ENCODE results near the gene ACVR1B.
A peak's percentile ranks its signal among the peaks of the same experiment; 100 is the strongest.

ACVR1B gene

GRCh38 chr12:51910168-51910567 is 41.3 kb upstream of the ACVR1B start:
- FAIRE-seq (no peak), DNase-seq (ENCODE audit: insufficient read length, low spot score) (no peak)
- no peak for TF ChIP-seq POLR2A (IDR thresholded peaks at IDR 0.05; ENCODE audit: low read depth, low read length)
- no peak for TF ChIP-seq POLR2AphosphoS5 (IDR thresholded peaks at IDR 0.05; ENCODE audit: low read depth, low read length)
- no peak for TF ChIP-seq POU2F2 (IDR thresholded peaks at IDR 0.05; ENCODE audit: low read depth, low read length)
- no peak for TF ChIP-seq SPI1 (IDR thresholded peaks at IDR 0.05; ENCODE audit: low read depth, low read length)
- no peak for TF ChIP-seq PAX5 (IDR thresholded peaks at IDR 0.05; ENCODE audit: insufficient read depth, low read length, severe bottlenecking)
- TF ChIP-seq TAF1 (IDR thresholded peaks at IDR 0.05; ENCODE audit: low read depth, low read length): no peak

- no peak for DNase-seq (ENCODE audit: insufficient read length, low spot score)
- no peak for TF ChIP-seq SPI1 (IDR thresholded peaks at IDR 0.05; ENCODE audit: low read depth, low read length)
- TF ChIP-seq TAF1 (IDR thresholded peaks at IDR 0.05; ENCODE audit: low read depth, low read length): no peak
- no peak for TF ChIP-seq POLR2A (IDR thresholded peaks at IDR 0.05; ENCODE audit: low read depth, low read length)
- no peak for TF ChIP-seq PAX5 (IDR thresholded peaks at IDR 0.05; ENCODE audit: insufficient read depth, low read length, severe bottlenecking)
- TF ChIP-seq POLR2AphosphoS5 (IDR thresholded peaks at IDR 0.05; ENCODE audit: low read depth, low read length): no peak
- TF ChIP-seq POU2F2 (IDR thresholded peaks at IDR 0.05; ENCODE audit: low read depth, low read length): no peak
- no peak for FAIRE-seq
These were observed 40.8 kb upstream of the ACVR1B start for GRCh38 chr12:51910691-51911090.

- DNase-seq (ENCODE audit: insufficient read length, low spot score) (no peak), FAIRE-seq (no peak)
- TF ChIP-seq POLR2AphosphoS5 (IDR thresholded peaks at IDR 0.05; ENCODE audit: low read depth, low read length): no peak
- TF ChIP-seq SPI1 (IDR thresholded peaks at IDR 0.05; ENCODE audit: low read depth, low read length): peak; percentile 70
These were observed 40.2 kb upstream of the ACVR1B start for GRCh38 chr12:51911307-51911706.

GRCh38 chr12:51911788-51912711 is 39.4 kb upstream of the ACVR1B start:
- TF ChIP-seq POLR2A (IDR thresholded peaks at IDR 0.05; ENCODE audit: low read depth, low read length) (no peak), POLR2AphosphoS5 (IDR thresholded peaks at IDR 0.05; ENCODE audit: low read depth, low read length) (no peak), TAF1 (IDR thresholded peaks at IDR 0.05; ENCODE audit: low read depth, low read length) (no peak), POU2F2 (IDR thresholded peaks at IDR 0.05; ENCODE audit: low read depth, low read length) (no peak), SPI1 (IDR thresholded peaks at IDR 0.05; ENCODE audit: low read depth, low read length) (no peak), PAX5 (IDR thresholded peaks at IDR 0.05; ENCODE audit: insufficient read depth, low read length, severe bottlenecking) (no peak)
- DNase-seq (ENCODE audit: insufficient read length, low spot score) (no peak), FAIRE-seq (no peak)

- no peak for TF ChIP-seq SPI1 (IDR thresholded peaks at IDR 0.05; ENCODE audit: low read depth, low read length)
- no peak for TF ChIP-seq PAX5 (IDR thresholded peaks at IDR 0.05; ENCODE audit: insufficient read depth, low read length, severe bottlenecking)
- no peak for TF ChIP-seq TAF1 (IDR thresholded peaks at IDR 0.05; ENCODE audit: low read depth, low read length)
- no peak for TF ChIP-seq POU2F2 (IDR thresholded peaks at IDR 0.05; ENCODE audit: low read depth, low read length)
- no peak for TF ChIP-seq POLR2A (IDR thresholded peaks at IDR 0.05; ENCODE audit: low read depth, low read length)
- TF ChIP-seq POLR2AphosphoS5 (IDR thresholded peaks at IDR 0.05; ENCODE audit: low read depth, low read length): no peak
- FAIRE-seq: no peak
- DNase-seq (ENCODE audit: insufficient read length, low spot score): no peak
These were observed 38.1 kb upstream of the ACVR1B start for GRCh38 chr12:51913071-51914033.

GRCh38 chr12:51914034-51914923 is 37.2 kb upstream of the ACVR1B start:
- FAIRE-seq: no peak
- no peak for DNase-seq (ENCODE audit: insufficient read length, low spot score)

GRCh38 chr12:51915003-51915625 is 36.4 kb upstream of the ACVR1B start:
- DNase-seq (ENCODE audit: insufficient read length, low spot score) (no peak), FAIRE-seq (no peak)
- no peak for TF ChIP-seq POLR2A (IDR thresholded peaks at IDR 0.05; ENCODE audit: low read depth, low read length)
- TF ChIP-seq POU2F2 (IDR thresholded peaks at IDR 0.05; ENCODE audit: low read depth, low read length): no peak
- TF ChIP-seq TAF1 (IDR thresholded peaks at IDR 0.05; ENCODE audit: low read depth, low read length): no peak
- TF ChIP-seq POLR2AphosphoS5 (IDR thresholded peaks at IDR 0.05; ENCODE audit: low read depth, low read length): no peak
- no peak for TF ChIP-seq PAX5 (IDR thresholded peaks at IDR 0.05; ENCODE audit: insufficient read depth, low read length, severe bottlenecking)
- no peak for TF ChIP-seq SPI1 (IDR thresholded peaks at IDR 0.05; ENCODE audit: low read depth, low read length)

More at GRCh38 chr12:51914034-51914923, 37.2 kb upstream of the ACVR1B start:
- TF ChIP-seq PAX5 (IDR thresholded peaks at IDR 0.05; ENCODE audit: insufficient read depth, low read length, severe bottlenecking): no peak
- TF ChIP-seq SPI1 (IDR thresholded peaks at IDR 0.05; ENCODE audit: low read depth, low read length): no peak
- TF ChIP-seq TAF1 (IDR thresholded peaks at IDR 0.05; ENCODE audit: low read depth, low read length): no peak
- TF ChIP-seq POU2F2 (IDR thresholded peaks at IDR 0.05; ENCODE audit: low read depth, low read length): no peak
- TF ChIP-seq POLR2A (IDR thresholded peaks at IDR 0.05; ENCODE audit: low read depth, low read length): no peak
- no peak for TF ChIP-seq POLR2AphosphoS5 (IDR thresholded peaks at IDR 0.05; ENCODE audit: low read depth, low read length)

- no peak for TF ChIP-seq SPI1 (IDR thresholded peaks at IDR 0.05; ENCODE audit: low read depth, low read length)
- TF ChIP-seq POLR2AphosphoS5 (IDR thresholded peaks at IDR 0.05; ENCODE audit: low read depth, low read length): no peak
- TF ChIP-seq PAX5 (IDR thresholded peaks at IDR 0.05; ENCODE audit: insufficient read depth, low read length, severe bottlenecking): no peak
- no peak for TF ChIP-seq TAF1 (IDR thresholded peaks at IDR 0.05; ENCODE audit: low read depth, low read length)
- no peak for TF ChIP-seq POLR2A (IDR thresholded peaks at IDR 0.05; ENCODE audit: low read depth, low read length)
- no peak for TF ChIP-seq POU2F2 (IDR thresholded peaks at IDR 0.05; ENCODE audit: low read depth, low read length)
- DNase-seq (ENCODE audit: insufficient read length, low spot score): no peak
- FAIRE-seq: no peak
These were observed 35.5 kb upstream of the ACVR1B start for GRCh38 chr12:51915951-51916350.

Measured in GM12891 (cell line).